HG02870 (cell line): Measurements from ENCODE around the gene EEF1AKMT2.

ENCODE experiments used
- ATAC-seq: cut with Tn5 transposase; IDR thresholded peaks from one replicate; pipeline ENCODE4 v1.9.1; 2021; ENCODE audit warnings: mild to moderate bottlenecking, moderate library complexity; ENCODE audit not compliant: unreplicated experiment

EEF1AKMT2 gene

DNA sequence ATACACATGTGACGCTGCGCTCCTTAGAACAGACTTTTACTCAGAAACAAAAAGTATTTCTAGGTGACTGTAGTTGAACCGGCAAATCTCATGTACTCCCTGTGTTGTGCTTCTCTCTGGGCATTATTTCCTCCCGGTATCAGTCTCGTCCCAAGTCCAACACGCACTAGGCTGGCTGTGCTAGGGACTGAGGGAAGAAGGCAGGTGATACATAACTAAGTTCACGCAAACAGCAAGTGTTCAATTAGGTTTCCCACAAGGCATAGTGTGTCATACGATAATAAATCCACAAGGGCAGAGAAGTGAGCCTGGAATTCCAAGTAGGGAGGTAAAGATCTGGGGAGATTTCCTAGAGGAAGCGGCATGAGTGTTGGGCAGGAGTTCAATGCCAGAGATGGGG is 67.9 kb downstream of the EEF1AKMT2 start:
- no peak for ATAC-seq

DNA sequence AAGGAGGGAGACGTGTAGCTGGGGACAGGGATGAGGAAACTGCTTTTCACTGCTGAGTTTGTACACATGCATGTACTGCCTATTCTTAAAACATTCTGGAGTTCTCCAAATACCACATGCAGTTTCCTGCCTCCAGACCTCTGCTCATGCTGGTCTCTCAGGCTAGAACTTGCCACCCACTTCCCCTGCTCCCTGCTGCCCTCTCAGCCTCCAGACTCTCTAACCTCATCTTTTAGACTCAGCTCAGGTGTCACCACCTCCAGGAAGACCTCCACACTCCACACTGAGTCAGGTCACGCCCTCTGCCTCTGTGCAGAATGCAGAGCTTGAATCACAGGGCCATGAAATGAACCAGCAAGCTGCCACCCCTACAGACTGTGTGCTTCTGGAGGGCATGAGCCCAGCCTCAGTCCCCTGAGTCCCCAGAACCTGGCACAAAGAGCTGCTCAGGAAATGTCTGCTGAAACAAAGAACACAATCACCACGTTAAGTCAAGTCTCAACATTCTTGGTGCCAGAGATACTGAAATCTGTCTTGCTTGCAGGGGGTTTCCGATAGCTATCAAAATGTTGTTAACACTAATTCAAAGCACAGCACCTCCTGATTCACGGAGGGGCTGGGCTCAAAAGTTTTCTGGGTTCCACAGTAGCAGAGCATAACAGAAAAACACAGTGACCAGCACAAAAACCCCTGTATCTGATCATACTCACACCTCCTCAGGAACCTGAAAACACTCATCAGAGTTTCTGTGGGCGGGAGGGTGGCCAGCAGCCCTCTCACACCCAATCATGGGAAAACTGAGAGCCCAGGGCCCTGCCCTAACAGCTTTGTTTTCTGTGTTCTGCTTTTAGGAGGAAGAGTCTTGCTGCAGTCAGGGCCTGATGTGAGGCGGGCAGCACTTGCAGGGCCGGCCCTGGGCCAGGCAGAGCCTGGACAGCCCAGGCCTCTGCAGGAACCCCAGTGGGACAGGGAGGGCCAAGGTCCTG is 68.6 kb downstream of the EEF1AKMT2 start:
- peak; percentile 82 for ATAC-seq

DNA sequence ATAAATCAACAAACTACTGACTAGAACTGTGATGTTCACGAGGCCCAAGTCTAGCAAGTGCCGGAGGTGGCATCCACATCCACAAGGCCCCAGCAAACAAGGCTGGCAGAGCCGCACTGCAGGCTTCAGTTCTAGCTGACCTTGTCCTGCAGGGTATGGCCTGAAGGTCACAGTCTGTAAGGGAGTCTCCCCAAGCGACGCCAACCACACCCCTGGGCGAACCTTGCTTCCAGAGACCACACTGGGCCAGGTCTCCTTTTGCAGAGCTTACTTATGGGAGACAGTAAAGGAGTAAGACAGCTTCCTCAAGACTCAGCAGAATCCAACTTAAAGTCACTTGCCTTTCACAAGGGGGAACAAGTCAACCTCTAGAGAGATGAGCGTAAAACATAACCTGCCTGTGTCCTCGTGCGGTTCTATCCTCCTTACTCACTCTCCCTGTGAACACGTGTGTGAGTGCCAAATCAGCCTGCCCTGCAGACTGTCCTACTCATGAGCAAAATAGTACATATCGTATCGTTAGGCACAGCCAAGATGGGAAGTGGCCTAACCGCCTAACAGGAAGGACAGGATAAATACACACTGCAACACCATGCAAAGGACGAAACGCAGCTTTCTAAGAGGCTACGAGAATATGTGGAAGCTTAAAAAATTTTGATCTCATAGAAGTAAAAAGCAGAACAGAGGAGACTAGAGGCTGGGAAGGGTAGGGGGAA is 70.2 kb downstream of the EEF1AKMT2 start:
- ATAC-seq = no peak

DNA sequence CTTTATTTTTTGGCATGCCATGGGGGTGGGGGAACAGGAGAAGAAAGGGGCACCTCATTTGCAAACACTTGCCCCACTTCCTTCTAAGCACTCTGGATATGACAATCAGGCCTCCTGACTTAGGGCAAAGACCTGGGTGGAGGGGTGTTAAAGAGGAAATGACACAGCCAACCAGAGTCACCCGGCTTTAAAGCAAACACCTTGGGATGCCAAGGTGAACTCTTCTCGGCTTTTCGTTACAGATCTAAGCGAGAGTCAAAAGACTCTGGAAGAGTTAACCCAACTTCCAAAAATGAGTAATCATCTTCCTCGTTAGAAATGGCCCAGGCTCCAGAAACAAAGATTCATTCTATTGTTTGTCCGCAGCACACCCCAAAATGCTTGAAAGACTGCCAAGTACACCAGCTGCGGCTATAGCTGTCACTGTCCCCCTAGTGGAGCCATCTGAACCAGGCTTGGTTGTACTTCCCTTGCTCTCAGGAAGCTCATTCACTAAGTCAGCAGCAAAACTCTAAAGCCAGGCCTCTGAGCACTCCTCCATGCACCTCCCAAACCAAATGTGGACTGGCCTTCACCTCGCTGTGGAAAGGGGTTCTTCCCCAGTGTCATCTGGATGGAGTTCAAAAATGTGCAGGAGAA is 72.4 kb downstream of the EEF1AKMT2 start:
- ATAC-seq = peak; percentile 26

DNA sequence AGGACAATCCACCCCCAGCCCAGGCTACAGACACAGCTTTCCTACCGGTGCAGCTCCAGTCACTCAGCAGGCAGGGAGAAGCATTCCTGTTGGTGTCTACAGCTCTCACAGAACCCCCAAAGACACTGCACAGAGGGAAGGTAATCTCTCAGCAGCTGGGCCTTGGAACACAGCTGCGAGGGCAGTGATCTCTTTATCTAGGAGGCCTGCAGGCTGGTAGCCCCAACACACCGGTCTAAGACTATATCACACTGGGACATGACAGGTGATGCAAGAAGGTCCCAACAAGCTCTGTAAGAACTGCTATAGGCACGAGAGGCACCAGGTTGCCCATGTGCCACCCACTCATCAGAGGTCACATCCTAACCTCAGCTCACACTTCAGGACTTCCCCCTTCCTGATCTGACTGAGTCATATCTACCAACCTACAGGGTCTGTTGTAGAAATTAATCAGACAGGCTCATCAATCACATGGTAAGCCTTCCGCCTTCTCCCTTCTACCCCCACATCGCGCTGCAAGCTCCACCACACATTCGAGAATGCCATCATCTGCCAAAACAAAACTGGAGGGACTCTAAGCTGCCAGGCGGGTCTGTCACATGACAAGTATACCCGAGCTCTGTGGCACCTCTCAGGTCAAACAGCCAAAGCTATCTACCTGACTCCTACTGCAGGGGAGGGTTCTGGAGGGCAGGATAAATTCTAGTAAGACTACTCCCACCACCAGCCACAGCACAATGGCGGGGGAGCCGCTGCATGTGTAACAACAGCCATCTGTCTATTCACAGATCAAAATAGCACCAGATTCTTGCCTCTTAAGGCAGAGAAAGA is 73.6 kb downstream of the EEF1AKMT2 start:
- peak; percentile 51 for ATAC-seq

DNA sequence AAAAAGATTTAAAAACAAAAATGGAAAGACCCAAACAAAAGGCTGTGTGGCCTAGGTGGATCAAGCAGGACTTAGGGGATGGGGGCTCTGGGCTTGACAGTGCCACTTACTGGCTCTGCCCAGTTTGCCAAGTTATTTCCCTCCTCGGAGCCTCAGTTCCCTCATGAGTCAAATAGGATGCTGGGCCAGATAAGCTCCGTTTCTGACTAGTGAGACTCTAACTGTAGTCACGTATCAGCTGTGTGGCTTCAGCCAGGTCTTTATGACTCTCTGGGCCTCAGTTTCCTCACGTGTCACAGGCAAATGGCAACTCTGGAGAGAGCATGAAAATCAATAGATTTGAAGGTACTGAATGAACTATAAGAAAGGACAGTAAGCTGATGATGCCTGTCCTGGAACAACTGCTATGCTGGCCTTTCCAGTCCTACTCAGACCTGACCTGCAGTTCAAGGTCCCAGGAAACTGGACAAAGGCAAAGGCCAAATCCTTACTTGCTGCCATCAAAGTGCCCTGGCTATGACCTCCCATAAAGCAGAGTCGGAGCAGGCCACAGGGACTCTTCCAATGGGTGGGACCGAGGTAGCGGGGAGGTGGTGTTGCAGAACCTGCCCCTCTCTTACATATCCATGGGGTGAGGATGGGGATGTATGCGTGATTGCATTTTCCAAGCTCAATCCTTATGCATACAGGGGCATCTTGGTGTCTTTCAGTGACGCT is 74.5 kb downstream of the EEF1AKMT2 start:
- no peak for ATAC-seq

DNA sequence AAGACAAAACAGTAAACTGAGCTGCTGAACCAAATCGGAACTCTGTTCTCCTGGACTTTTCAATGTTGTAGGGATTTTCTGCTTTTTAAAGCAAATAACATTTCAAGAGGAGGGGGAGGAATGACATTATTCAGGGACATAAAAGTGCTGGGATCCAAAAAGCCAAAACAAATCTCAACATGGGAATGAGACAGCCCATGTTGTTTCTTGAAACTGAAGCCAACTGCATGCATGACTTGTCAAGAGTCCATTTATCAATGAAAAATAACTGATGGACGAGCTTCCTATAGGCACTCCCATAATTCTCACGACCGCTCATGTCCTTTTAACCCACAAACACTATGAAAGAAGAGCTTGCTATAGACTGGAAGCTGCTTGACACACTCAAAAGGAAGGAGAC is 75.3 kb downstream of the EEF1AKMT2 start:
- ATAC-seq = no peak

DNA sequence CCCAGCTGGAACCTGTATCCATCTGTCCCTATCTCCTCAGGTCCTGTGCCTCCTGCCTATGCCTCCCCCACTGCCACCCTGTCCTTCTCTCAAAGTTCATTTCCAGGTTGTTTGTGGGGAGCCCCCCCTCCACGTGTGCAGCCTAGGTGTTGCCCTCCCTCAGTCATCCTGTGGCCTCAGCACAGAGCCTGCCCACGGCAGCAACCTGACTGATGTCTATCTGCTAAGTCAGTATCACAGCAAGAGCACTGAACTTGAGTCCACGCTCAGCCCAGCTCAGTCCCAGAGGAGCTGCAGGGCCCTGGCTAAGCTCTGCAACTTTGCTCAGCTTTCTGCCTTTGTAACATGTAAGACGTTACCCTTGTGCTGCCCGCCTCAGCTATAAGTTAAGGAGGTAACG is 76.2 kb downstream of the EEF1AKMT2 start:
- ATAC-seq = no peak

DNA sequence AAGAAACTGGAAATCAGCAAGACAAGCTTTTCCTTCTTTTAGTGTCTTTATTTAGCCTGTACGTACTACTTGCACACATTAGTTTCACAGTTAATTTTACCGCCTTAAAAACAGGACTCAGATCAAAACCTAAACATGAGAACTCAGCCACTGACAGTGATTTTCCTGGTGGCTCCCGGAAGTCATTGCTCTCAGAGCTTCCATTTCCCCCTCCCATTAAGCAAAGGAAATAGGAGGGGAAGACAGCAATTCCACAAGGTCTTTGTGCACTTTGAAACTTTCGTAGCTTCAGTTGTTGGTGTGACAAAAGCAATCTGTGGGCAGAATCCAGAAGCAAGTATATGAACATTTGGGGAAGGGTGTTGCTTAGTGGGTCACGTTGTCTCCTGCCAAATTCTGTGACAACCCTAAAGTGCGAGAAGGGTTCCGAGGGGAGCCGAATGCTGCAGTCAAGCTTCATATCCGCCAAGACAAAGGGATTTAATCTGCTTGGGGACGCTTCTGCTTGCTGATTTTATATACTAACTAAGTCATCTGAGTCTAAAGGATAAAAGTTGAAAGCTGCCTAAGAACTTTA is 77.9 kb downstream of the EEF1AKMT2 start:
- no peak for ATAC-seq

DNA sequence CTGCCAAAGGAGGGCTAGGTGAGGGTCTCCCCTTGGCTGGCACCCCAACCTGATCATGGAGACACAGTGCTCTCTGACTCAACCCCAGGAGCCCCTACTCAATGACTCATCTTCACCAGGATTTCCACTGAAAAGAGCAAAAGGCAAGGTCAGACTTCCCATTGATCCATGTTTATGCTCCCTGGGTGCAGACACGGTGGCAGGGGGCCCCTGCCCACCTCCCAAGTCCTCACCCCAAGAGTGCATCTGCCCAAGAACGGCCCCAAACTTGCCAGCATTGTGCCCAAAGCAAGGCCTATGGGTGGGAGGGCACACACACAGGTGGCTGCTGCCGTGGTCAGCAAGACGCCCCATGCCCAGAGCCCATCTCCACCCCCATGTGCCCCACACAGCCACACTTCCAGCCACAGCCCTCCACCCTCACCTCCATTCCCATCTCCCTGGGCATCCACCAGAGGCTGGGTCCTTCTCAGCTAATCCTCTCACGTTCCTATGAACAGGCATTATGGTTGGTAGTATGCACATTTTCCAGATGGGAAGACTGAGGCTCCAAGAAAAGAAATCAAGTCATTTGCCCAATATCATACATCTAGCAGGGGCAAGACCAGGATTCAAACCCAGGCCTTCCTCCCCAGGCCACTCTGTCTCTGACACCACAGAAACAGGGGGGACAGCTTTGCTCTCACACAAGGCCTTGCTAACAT is 78.8 kb downstream of the EEF1AKMT2 start:
- no peak for ATAC-seq

DNA sequence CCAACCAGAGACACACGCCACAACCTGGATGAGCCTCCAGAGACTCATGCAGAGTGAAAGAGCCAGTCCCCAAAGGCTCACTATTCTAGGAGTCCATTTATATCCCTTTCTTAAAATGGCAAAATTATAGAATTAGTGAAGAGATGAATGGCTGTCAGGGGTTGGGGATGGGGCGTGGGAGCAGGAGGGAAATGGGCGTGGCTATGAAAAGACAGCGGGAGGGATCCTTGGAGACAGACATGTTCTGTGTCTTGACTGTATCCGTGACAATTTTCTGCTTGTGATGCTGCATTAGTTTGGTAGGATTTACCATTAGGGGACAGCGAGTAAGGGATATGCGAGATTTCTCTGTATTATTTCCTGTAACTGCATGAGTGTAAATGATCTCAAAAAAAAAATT is 80.5 kb downstream of the EEF1AKMT2 start:
- ATAC-seq = no peak

DNA sequence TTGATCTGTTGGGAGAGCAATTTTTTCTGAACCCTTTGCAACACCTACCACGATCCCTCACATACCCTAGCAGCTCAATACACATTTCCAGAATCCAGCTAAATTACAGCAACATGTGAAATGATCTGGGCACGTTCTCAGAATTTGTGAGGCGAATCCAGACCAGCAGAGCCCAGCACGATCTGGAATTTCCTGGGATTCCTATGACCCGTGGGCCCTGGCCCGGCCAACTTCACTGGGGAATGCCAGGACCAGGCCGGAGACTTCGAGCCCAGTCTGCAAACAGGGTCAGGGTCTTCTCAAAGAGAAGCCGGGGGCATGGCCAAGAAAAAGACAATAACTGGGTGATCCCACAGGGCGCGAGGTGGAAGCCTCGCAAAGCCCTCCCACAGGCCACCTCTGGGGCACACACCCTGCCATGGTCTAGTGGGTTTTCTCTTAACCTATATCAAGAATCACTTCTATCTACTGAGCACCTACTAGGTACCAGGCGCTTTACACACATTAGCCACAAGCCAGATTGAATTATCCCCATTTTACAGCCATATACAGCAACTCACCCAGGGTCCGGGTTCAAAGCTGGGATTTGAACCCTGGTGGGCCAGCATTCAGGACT is 81.3 kb downstream of the EEF1AKMT2 start:
- no peak for ATAC-seq

DNA sequence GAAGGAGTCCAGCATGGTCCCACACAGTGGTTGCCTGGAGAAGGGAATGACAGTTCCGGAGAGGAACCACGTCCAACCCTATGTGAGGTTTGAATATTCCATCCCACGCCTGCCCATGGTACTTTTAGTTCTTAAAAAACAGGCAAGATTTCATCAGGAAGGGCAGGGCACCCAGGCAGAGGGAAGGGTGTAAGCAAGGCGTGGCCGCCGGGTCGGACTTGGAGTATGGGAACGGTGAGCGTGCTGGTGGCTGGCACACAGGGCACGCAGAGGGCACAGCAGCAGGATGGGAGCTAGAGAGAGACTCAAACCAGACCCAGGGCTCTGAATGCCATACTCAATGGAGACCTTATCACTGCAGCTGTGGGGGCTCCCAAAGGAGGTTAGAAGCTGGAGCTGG is 81.8 kb downstream of the EEF1AKMT2 start:
- ATAC-seq = no peak

DNA sequence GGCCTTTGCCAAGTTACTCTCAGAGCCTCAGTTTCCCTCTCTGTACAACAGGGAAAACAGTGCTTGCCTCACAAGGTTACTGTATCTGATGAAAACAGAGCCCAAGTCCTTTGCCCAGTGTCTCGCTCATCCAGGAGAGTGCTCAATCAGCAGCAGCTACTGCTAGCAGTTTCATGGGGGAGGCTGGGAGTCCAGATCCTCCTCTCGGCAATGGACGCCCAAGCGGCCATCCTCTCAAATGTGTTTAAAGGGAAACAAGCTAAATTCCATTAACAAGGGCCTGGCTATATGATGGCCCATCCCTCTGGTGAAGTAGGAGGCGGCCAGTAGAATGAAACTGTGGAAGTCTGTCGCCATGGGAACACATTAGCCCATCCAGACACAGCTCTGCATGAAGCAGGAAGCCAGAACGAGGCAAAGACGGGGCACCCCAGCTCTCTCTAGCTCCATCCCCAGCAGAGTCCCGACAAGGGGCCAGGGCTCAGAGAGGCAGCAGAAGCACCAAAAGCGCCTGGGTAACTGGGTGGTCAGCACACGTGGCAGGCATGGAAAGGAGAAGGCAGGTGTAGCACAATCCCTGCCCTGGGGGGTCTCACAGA is 82.7 kb downstream of the EEF1AKMT2 start:
- no peak for ATAC-seq

DNA sequence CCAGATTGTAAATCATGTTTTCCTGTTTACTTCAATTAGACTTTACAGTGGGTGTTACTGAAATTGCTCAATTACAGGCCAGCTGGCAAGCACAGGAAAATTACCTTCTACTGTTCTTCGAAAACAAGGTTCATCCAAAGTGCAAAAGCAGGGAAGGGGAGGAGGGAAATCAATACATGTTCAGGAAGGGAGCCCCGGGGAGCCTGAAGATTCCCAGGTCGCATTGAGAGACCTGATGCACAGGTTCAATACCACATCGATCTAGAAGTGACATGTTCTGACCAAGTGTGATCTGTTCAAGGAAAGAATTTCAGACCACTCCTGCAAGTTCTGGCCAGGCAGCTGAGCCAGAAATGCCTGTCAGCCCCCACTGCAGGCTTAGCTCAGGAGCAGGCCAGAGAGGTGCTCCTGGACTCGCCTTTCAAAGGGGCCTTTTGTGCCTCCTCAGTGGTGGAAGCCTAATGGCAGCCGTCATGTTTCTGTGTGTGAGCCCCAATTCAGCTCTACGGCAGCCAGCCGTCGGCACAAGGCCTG is 83.4 kb downstream of the EEF1AKMT2 start:
- no peak for ATAC-seq
